Measurements from ENCODE around the gene GPBP1. TPM values are rescaled to one million over a fixed set of nuclear protein-coding genes. Genes with fewer than 3 reads are reported as not detected.

GPBP1 gene
- total and polyA plus RNA-seq, 2 of the 4 experiments (the other 2 are of a cell fraction): 24.3 to 29.2 TPM

DNA sequence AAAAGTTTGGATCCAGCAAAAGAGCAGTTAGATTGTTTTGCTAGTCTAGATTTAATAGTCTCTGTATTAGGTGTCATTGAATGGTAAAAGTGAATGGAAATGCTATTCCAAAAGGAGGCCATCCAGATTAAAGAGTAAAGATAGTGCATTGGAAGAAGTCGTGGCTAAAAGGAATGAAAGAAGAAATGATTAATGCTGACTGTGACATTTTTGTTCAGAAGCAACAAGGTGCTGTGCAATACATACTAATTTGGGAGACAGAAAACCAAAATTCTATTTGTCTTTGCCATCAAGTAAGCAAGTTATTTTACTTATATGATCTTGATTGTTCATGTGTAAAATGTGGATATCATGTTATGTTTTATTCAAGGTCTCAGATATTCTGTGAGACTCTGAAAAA is 85.1 kb downstream of the GPBP1 start:
- TF ChIP-seq CEBPB (IDR thresholded peaks at IDR 0.05; ENCODE audit: low read depth, low read length) (no peak), MAFK (IDR thresholded peaks at IDR 0.05; ENCODE audit: low read depth, low read length) (peak; percentile 98)
- H3K27me3 ChIP-seq (ENCODE audit: control insufficient read depth, insufficient read depth, low read length): no peaks in the 10 kb centered on the region
- H3K4me1 ChIP-seq (ENCODE audit: control insufficient read depth, insufficient read depth, low read length): peaks cover 5% of the 10 kb centered on the region
- no peak overlapping the region for H3K56ac ChIP-seq (ENCODE audit: extremely low read depth, insufficient read depth, low read length)
- H3K79me1 ChIP-seq (ENCODE audit: low read depth in 1 of 2, low read length in 2 of 2): peaks cover 0 to 15% of the 10 kb centered on the region in 2 experiments; a peak in 3 of 4 replicates
- ChIA-PET CTCF (no interaction called here), POLR2A (ENCODE audit: unreplicated experiment) (no interaction called here)
- H3K23ac ChIP-seq (ENCODE audit: low read depth, low read length): no peak overlapping the region
- H3K18ac ChIP-seq (ENCODE audit: low read depth, low read length): no peak overlapping the region
- H2AFZ ChIP-seq (replicated peaks; ENCODE audit: low read length, poor library complexity): no peak overlapping the region
- BruUV-seq (replicated peaks): no TSS peak
- H2BK120ac ChIP-seq (ENCODE audit: low read depth, low read length): no peak overlapping the region
- intact Hi-C loops (cut with micrococcal nuclease) (no loop called here), dilution Hi-C loops (cut with HindIII; ENCODE audit: low sequenced_read_pairs, unreplicated experiment) (no loop called here), in situ Hi-C loops (cut with MboI; ENCODE audit: low sequenced_read_pairs) (no loop called here)
- WGBS, 2 experiments (ENCODE audit: extremely low coverage in 2 of 2, insufficient read length in 1 of 2): 40% methylated on average over 1 of the region's 1 CpG; no CpG with 5 or more reads in 1 of the 2 experiments
- no peak for DNase-seq
- H3K9me3 ChIP-seq (ENCODE audit: control insufficient read depth, insufficient read depth, low read length): no peaks in the 10 kb centered on the region
- no peak overlapping the region for H2BK20ac ChIP-seq (ENCODE audit: low read depth, low read length)
- no peak overlapping the region for H4K5ac ChIP-seq (ENCODE audit: low read depth, low read length)
- no peak overlapping the region for H2BK5ac ChIP-seq (ENCODE audit: low read depth, low read length, poor library complexity, severe bottlenecking)
- H3K36me3 ChIP-seq (ENCODE audit: control insufficient read depth, insufficient read depth, low read length): peaks cover 20% of the 10 kb centered on the region
- H3K9ac ChIP-seq (ENCODE audit: low read depth, low read length): no peak overlapping the region
- H2AK5ac ChIP-seq (ENCODE audit: low read depth, low read length): no peak overlapping the region
- H3K4me3 ChIP-seq (ENCODE audit: insufficient read depth, low read depth, low read length): no peak overlapping the region
- H3K4ac ChIP-seq (ENCODE audit: low read depth, low read length): no peak overlapping the region
- no peak overlapping the region for H2BK15ac ChIP-seq (ENCODE audit: low read depth, low read length)
- no peak overlapping the region for H3K27ac ChIP-seq (ENCODE audit: insufficient read depth, low read length)
- no peak overlapping the region for H2AK9ac ChIP-seq (replicated peaks; ENCODE audit: low read depth, low read length, poor library complexity)
- H4K8ac ChIP-seq (ENCODE audit: low read depth in 2 of 2, low read length in 2 of 2): no peak overlapping the region
- no peaks in the 10 kb centered on the region for H3K9me1 ChIP-seq (ENCODE audit: insufficient read depth, low read length)
- no peak overlapping the region for H3K4me2 ChIP-seq (ENCODE audit: low read depth, low read length)
- no peak for ATAC-seq (ENCODE audit: low read depth)
- no peak overlapping the region for H3K14ac ChIP-seq (replicated peaks; ENCODE audit: low read depth, low read length)
- no peak overlapping the region for H4K91ac ChIP-seq (ENCODE audit: insufficient read depth, low read depth, low read length)
- H4K20me1 ChIP-seq (ENCODE audit: insufficient read depth, low read length): no peaks in the 10 kb centered on the region; the same call in 1 of the 2 replicates
